Kidney glomerular epithelial cell (primary cell): ENCODE results near the gene KLK15.

Source experiments
- DNase-seq: peaks from one replicate; lab custom pipeline; 2025; lab: John Stamatoyannopoulos, UW

The KLK15 gene, protein sequence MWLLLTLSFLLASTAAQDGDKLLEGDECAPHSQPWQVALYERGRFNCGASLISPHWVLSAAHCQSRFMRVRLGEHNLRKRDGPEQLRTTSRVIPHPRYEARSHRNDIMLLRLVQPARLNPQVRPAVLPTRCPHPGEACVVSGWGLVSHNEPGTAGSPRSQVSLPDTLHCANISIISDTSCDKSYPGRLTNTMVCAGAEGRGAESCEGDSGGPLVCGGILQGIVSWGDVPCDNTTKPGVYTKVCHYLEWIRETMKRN

GRCh38 chr19:50833117-50833801, at the start of gene KLK15:
TSS of gene KLK15 (minus strand) at chr19:50833574. CDS start at chr19:50831492, 2,082 bp downstream.
- no peak for DNase-seq

- no peak for DNase-seq
Observed at GRCh38 chr19:50882188-50882587, 48.8 kb upstream of the KLK15 start.

GRCh38 chr19:50880241-50880640, 46.9 kb upstream of the KLK15 start:
- DNase-seq: no peak

DNA sequence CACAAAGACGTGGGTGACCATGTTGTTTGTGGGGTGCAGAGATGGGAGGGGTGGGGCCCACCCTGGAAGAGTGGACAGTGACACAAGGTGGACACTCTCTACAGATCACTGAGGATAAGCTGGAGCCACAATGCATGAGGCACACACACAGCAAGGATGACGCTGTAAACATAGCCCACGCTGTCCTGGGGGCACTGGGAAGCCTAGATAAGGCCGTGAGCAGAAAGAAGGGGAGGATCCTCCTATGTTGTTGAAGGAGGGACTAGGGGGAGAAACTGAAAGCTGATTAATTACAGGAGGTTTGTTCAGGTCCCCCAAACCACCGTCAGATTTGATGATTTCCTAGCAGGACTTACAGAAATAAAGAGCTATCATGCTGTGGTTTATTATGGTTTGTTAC, 45.5 kb upstream of the KLK15 start:
- no peak for DNase-seq

DNA sequence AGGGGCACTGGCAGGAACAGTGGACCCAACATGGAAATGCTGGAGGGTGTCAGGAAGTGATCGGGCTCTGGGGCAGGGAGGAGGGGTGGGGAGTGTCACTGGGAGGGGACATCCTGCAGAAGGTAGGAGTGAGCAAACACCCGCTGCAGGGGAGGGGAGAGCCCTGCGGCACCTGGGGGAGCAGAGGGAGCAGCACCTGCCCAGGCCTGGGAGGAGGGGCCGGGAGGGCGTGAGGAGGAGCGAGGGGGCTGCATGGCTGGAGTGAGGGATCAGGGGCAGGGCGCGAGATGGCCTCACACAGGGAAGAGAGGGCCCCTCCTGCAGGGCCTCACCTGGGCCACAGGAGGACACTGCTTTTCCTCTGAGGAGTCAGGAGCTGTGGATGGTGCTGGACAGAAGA, 44.0 kb upstream of the KLK15 start:
- no peak for DNase-seq

DNA sequence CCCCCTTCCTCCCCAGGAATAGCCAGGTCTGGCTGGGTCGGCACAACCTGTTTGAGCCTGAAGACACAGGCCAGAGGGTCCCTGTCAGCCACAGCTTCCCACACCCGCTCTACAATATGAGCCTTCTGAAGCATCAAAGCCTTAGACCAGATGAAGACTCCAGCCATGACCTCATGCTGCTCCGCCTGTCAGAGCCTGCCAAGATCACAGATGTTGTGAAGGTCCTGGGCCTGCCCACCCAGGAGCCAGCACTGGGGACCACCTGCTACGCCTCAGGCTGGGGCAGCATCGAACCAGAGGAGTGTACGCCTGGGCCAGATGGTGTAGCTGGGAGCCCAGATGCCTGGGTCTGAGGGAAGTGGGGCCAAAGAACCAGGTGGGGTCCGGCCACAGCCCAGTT, 43.1 kb upstream of the KLK15 start:
- no peak for DNase-seq

- DNase-seq: no peak
Observed at GRCh38 chr19:50875795-50876422, 42.5 kb upstream of the KLK15 start.

DNA sequence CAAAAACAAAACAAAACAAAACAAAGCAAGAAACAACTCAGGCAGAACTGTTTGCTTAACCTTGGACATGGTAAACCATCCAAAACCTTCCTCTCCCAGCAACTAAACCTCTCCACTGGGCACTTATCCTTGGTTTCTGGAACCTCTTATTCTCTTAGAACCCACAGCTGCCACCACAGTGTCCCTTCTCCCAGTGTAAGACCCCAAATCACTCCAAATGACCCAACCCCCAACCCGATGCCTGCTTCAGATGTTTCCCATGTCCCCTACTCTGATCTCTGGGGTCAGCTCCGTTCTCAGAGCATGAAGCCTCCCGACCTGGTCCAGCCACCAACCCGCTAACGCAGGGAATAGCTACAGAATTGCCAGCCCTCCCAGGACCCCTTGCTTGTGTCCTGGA, 40.8 kb upstream of the KLK15 start:
- DNase-seq: no peak

DNA sequence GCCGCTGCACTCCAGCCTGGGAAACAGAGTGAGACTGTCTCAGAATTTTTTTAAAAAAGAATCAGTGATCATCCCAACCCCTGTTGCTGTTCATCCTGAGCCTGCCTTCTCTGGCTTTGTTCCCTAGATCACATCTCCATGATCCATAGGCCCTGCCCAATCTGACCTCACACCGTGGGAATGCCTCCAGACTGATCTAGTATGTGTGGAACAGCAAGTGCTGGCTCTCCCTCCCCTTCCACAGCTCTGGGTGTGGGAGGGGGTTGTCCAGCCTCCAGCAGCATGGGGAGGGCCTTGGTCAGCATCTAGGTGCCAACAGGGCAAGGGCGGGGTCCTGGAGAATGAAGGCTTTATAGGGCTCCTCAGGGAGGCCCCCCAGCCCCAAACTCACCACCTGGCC, 39.7 kb upstream of the KLK15 start, which contains the start of gene KLK2:
Gene KLK2, plus strand, starts transcription at position 384 of the 400 bp plus-strand sequence. CDS start 35 bp downstream, outside the sequence.
- DNase-seq: no peak

DNA sequence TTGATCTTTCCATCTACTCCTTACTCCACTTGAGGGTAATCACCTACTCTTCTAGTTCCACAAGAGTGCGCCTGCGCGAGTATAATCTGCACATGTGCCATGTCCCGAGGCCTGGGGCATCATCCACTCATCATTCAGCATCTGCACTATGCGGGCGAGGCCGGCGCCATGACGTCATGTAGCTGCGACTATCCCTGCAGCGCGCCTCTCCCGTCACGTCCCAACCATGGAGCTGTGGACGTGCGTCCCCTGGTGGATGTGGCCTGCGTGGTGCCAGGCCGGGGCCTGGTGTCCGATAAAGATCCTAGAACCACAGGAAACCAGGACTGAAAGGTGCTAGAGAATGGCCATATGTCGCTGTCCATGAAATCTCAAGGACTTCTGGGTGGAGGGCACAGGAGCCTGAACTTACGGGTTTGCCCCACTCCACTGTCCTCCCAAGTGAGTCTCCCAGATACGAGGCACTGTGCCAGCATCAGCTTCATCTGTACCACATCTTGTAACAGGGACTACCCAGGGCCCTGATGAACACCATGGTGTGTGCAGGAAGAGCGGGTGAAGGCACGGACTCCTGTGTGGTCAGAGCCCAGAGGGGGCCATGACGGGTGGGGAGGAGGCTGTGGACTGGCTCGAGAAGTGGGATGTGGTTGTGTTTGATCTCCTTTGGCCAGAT, 37.2 kb upstream of the KLK15 start:
- no peak for DNase-seq

- DNase-seq: no peak
Observed at GRCh38 chr19:50869479-50869878, 36.1 kb upstream of the KLK15 start.

DNA sequence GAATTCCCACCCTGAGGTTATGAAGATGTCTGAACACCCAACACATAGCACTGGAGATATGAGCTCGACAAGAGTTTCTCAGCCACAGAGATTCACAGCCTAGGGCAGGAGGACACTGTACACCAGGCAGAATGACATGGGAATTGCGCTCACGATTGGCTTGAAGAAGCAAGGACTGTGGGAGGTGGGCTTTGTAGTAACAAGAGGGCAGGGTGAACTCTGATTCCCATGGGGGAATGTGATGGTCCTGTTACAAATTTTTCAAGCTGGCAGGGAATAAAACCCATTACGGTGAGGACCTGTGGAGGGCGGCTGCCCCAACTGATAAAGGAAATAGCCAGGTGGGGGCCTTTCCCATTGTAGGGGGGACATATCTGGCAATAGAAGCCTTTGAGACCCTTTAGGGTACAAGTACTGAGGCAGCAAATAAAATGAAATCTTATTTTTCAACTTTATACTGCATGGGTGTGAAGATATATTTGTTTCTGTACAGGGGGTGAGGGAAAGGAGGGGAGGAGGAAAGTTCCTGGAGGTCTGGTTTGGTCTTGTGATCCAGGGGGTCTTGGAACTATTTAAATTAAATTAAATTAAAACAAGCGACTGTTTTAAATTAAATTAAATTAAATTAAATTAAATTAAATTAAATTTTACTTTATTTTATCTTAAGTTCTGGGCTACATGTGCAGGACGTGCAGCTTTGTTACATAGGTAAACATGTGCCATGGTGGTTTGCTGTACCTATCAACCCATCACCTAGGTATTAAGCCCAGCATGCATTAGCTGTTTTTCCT, 28.3 kb upstream of the KLK15 start:
- DNase-seq: no peak

DNA sequence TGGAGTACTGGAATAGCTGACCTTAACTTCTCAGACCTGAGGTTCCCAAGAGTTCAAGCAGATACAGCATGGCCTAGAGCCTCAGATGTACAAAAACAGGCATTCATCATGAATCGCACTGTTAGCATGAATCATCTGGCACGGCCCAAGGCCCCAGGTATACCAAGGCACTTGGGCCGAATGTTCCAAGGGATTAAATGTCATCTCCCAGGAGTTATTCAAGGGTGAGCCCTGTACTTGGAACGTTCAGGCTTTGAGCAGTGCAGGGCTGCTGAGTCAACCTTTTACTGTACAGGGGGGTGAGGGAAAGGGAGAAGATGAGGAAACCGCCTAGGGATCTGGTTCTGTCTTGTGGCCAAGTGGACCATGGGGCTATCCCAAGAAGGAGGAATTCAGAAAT, 27.6 kb upstream of the KLK15 start:
- DNase-seq: no peak

DNA sequence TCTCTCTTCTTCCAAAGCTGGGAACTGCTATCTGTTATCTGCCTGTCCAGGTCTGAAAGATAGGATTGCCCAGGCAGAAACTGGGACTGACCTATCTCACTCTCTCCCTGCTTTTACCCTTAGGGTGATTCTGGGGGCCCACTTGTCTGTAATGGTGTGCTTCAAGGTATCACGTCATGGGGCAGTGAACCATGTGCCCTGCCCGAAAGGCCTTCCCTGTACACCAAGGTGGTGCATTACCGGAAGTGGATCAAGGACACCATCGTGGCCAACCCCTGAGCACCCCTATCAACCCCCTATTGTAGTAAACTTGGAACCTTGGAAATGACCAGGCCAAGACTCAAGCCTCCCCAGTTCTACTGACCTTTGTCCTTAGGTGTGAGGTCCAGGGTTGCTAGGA, 26.5 kb upstream of the KLK15 start:
- no peak for DNase-seq

DNA sequence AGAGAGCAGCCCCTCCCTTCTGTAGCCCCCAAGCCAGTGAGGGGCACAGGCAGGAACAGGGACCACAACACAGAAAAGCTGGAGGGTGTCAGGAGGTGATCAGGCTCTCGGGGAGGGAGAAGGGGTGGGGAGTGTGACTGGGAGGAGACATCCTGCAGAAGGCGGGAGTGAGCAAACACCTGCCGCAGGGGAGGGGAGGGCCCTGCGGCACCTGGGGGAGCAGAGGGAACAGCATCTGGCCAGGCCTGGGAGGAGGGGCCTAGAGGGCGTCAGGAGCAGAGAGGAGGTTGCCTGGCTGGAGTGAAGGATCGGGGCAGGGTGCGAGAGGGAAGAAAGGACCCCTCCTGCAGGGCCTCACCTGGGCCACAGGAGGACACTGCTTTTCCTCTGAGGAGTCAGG, 25.5 kb upstream of the KLK15 start:
- DNase-seq: no peak

DNA sequence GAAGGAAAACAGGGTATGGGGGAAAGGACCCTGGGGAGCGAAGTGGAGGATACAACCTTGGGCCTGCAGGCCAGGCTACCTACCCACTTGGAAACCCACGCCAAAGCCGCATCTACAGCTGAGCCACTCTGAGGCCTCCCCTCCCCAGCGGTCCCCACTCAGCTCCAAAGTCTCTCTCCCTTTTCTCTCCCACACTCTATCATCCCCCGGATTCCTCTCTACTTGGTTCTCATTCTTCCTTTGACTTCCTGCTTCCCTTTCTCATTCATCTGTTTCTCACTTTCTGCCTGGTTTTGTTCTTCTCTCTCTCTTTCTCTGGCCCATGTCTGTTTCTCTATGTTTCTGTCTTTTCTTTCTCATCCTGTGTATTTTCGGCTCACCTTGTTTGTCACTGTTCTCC, 24.0 kb upstream of the KLK15 start:
- DNase-seq: no peak

- no peak for DNase-seq
Observed at GRCh38 chr19:50854636-50855410, 21.4 kb upstream of the KLK15 start, which contains the start of gene KLK3. TSS of gene KLK3 (plus strand) at chr19:50854915. CDS start at chr19:50854956, 41 bp downstream.

- no peak for DNase-seq
Observed at GRCh38 chr19:50851620-50852019, 18.2 kb upstream of the KLK15 start.

DNA sequence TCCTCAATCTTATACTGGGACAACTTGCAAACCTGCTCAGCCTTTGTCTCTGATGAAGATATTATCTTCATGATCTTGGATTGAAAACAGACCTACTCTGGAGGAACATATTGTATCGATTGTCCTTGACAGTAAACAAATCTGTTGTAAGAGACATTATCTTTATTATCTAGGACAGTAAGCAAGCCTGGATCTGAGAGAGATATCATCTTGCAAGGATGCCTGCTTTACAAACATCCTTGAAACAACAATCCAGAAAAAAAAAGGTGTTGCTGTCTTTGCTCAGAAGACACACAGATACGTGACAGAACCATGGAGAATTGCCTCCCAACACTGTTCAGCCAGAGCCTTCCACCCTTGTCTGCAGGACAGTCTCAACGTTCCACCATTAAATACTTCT, 17.4 kb upstream of the KLK15 start:
- DNase-seq: no peak

GRCh38 chr19:50844296-50844935, 11.0 kb upstream of the KLK15 start:
- DNase-seq: no peak
